ENCODE results near the gene TGFBR2.

TGFBR2 gene

GRCh38 chr3:30606301-30607031 lies at the start of gene TGFBR2:
TGFBR2 (plus strand) TSS chr3:30606601; CDS start chr3:30606884, 283 bp downstream.
- peak; percentile 92 for DNase-seq

- no peak for DNase-seq
Measured at GRCh38 chr3:30557746-30558303, 48.6 kb upstream of the TGFBR2 start.

DNA sequence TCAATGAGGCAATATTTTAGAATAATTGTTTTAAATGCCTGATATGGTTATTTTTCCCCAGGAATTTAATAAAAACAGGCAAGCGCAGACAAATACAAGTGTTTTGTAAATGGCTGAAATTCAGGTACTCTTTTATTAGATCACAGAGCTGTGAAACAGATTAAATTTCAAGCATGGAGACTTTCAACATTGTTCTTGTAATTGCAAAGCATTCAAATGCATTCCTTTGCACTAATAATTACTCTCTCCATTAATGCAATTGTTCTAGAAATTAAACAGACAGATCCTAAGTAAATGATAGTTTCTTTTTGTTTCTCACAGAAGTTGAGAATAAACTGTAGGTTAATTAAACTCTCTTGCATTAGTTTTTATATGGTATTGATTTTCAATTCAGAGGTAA lies 42.4 kb upstream of the TGFBR2 start:
- DNase-seq, result no peak

- DNase-seq, result no peak
Measured at GRCh38 chr3:30567139-30567753, 39.2 kb upstream of the TGFBR2 start.

DNA sequence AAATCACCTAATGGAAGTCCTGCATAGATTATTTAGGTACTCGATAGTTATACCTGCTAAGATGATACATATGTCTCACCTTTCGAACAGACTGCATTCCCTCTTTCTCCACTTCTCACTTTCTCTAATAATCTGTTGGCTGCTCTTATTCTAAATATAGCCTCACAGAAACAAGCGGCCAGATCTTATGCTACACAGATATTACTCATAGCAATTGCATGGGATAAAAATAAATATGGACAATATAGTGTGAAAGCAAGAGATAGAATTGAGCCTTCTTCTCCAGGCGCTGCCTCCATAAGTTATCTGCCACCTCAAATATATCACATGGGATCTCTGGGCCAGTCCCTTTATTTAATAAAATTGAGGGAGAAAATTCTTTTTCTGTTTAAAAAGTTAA lies 29.5 kb upstream of the TGFBR2 start:
- DNase-seq, result no peak

DNA sequence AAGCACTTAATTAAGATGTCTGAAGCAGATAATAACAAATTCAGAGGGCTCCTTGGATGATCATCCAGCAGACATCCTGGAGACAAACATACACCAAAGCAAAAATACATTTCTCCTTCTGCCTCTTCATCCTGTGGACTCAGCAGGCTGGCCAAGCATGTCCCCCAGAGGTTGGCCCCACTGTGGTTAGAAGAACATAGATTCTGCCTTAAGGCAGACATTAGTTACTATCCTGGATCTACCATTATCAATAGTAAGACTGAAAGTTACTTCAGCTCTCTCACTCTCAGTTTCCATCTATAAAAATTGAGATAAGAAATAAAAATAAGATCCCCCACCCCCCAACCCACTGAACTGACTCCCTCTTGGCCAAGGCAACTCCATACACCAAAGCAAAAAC lies 28.6 kb upstream of the TGFBR2 start:
- DNase-seq, result peak; percentile 5

DNA sequence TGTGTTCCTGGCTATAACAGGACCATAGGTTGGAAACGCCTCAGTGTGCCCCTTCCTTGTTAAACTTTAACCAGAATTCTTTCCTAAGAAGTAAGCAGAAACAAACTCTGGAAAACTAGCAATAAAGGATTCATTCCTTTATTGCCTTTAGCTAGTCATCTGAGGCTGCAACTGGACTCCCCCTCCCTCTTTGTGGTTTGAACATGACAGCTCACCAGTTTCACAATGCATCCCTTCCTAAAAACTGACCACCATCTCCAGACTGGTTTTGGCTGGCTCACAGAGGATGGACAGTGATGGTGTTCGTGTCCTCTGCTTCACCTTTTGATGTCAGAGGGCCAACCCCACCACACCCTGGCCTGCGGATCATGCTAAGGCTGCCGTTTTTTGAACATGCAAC lies 27.9 kb upstream of the TGFBR2 start:
- DNase-seq, result no peak

DNA sequence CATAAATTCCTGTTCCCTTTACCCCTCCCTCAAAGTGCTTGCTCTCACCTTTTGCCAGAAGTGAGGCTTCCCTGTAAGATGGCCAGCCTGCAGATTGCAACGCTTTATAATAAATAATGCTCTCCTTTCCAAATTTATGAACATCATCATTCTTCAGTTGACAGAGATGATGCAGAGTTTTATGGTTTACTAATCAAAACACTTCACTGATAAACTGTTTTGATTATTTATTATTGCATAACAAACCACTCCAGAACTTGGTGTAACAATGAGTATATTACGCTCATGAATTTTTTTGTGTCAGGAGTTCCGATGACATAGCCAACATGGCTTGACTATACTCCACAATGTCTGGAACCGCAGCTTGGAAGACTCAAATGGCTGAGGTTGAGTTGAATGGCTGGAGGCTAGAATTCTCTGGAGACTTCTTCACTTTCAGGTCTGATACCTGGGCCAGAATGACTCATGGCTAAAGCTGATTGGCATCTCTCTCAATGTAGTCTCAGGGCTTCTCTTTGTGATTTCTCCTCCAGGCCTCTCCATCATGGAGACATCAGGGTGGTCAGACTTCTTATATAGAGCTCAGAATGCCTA lies 27.3 kb upstream of the TGFBR2 start:
- DNase-seq, result no peak

GRCh38 chr3:30581067-30581585 lies 25.3 kb upstream of the TGFBR2 start:
- DNase-seq, result no peak

GRCh38 chr3:30581982-30582381 lies 24.4 kb upstream of the TGFBR2 start:
- DNase-seq, result no peak

DNA sequence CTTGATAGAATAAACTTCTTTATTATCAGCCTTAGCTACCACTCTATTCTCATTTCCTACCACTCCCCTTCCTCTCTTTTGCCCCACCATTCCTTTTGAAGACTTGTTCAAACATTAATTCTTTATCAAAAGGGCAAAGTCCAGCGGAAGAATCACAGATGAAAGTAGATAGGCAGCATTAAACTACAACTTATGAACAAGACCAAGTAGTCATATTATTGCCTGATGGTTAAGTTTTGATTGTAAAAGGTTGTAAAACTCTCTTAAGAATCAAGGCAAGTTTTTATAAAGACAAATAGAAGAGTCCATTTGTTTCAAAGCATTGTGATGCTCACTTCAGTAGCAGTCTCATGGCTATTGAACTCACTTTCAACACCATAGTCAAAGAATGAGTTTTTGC lies 22.4 kb upstream of the TGFBR2 start:
- DNase-seq, result no peak

- DNase-seq, result no peak
Measured at GRCh38 chr3:30585654-30586053, 20.7 kb upstream of the TGFBR2 start.

DNA sequence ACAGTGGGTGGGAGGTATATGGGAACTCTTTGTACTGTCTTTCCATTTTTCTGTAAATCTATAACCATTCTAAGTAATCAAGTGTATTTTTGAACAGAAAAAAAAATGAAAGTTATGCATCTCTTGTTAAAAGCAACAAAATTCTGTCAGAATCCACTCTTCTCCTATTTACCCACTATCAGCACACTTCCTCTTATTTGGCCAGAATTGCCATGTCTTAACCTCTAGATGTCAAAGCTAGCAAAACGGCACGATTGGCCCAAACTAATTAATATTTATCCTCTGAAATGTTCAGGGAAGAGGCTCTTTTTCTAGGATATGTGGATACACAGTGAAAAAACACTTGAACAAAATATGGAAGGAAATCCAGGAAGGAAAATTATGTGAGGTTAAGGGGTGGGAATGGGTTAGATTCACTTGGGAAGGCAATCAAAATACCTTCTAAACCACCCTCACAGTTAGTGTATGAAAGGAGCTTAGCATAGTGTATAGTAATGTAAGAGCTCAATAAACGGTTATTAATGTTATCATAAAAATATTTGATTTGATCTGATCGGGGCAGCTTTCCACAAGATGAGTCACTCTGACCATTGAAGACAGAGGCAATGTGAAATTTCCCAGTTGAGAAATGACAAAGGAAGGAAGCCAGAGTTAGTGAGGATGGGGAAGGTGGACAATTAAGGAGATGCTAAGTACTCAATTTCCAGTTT lies 20.1 kb upstream of the TGFBR2 start:
- DNase-seq, result no peak

DNA sequence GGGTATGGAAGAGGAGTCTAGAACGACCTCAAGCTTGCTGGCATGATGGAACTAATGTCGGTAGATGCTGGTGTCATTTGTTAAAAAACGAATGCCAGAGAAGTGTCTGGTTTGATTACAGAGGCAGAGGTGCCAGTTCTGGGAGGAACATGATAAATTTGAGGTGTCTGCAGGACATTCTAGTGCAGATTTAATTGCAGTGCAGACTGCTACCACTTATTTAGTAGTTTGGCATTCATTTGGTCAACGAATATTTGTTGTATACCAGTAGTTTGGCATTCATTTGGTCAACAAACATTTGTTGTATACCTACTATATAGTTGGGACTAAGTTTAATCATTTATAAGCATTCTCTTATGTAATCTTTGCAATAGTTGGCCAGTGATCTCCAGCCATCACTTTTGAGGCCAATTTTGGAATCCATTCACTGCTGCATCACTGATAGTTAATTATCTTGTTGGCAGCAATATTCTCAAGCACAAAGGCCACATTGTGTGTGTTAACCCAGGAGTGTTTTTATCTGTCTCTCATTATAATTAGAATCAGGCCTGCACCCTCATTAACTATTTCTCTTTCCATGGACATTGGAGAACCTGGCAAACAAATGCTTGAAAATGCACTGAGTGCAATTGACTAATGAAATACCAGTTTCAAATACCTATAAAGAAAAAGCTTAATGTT lies 19.5 kb upstream of the TGFBR2 start:
- no peak for DNase-seq

GRCh38 chr3:30587904-30588303 lies 18.5 kb upstream of the TGFBR2 start:
- no peak for DNase-seq

- DNase-seq, result no peak
Measured at GRCh38 chr3:30596152-30596551, 10.2 kb upstream of the TGFBR2 start.

GRCh38 chr3:30597131-30597768 lies 9.2 kb upstream of the TGFBR2 start:
- DNase-seq, result no peak

GRCh38 chr3:30597769-30598134 lies 8.6 kb upstream of the TGFBR2 start:
- DNase-seq, result no peak

- DNase-seq, result no peak
Measured at GRCh38 chr3:30598668-30599545, 7.5 kb upstream of the TGFBR2 start.

DNA sequence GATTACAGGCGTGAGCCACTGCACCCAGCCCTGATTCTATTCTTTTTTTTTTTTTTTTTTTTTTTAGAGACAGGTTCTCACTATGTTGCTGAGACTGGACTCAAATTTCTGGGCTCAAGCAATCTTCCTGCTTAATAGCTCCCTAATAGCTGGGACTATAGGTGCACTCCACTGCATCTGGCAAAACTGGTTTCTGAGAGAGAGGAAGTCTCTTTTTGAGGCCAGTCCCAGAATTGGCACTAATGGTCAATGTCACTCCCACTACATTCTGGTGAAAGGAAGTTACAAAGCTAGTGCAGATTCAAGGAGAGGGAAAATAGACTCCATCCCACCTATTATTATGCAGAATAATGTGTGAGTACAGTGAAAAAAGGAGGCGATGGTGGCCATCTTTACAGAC lies 5.8 kb upstream of the TGFBR2 start:
- no peak for DNase-seq

DNA sequence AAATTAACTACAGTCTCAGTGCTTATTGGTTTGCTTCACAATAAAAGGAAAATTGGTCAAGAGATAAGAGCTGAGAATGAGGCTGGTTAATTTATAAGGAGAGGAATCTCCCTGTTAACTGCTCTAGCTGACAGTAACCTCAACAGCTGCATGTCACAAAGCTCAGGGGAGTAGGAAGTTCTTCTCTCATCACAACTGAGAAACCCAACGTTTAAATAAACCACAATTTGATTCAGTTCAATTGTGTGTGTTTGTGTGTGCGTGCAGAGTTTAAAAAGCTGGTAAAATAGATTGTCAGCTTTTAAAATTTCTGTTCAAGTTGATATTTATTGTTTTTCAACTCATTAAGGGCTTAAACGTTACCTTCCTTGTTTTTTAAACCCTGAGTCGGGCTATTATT lies 3.5 kb upstream of the TGFBR2 start:
- no peak for DNase-seq
